Mucosa of rectum (tissue), 2 donors: Measurements from ENCODE around the gene ITGA3.

Experiments used
- H3K27ac ChIP-seq, 2 donors: one replicate each; pipeline ENCODE4 v1.7.0; 2013; ENCODE audit warnings: inconsistent platforms in 2 of 2, low read depth in 2 of 2, low read length in 2 of 2
- H3K27me3 ChIP-seq, 2 donors: one replicate each; pipeline ENCODE4 v1.7.0; 2013; ENCODE audit warnings: low read length in 2 of 2; ENCODE audit not compliant: control insufficient read depth in 2 of 2, insufficient read depth in 2 of 2
- H3K36me3 ChIP-seq, 2 donors: one replicate each; pipeline ENCODE4 v1.7.0; 2013; ENCODE audit warnings: low read length in 2 of 2; ENCODE audit not compliant: control insufficient read depth in 2 of 2, insufficient read depth in 2 of 2
- H3K4me1 ChIP-seq, 2 donors: one replicate each; pipeline ENCODE4 v1.7.0; 2013; ENCODE audit warnings: low read length in 2 of 2, mild to moderate bottlenecking in 1 of 2; ENCODE audit not compliant: control insufficient read depth in 2 of 2, insufficient read depth in 2 of 2
- H3K4me3 ChIP-seq, 2 donors: one replicate each; pipeline ENCODE4 v1.7.0; 2013; ENCODE audit warnings: low read length in 2 of 2
- H3K9ac ChIP-seq, 2 donors: one replicate each; pipeline ENCODE4 v1.7.0; 2013; ENCODE audit warnings: low read length in 2 of 2, low read depth in 1 of 2, mild to moderate bottlenecking in 1 of 2
- H3K9me3 ChIP-seq, 2 donors: one replicate each; pipeline ENCODE4 v1.7.0; 2013; ENCODE audit warnings: low read length in 2 of 2; ENCODE audit not compliant: control insufficient read depth in 2 of 2
- donor health status: healthy.
- donor health status: Normal muscosa, but diverticular disease.

ITGA3 gene

GRCh38 chr17:50055426-50056216 lies at the start of gene ITGA3:
Gene ITGA3 (plus strand): TSS chr17:50056110. CDS start chr17:50056440, 330 bp downstream.
- H3K9ac ChIP-seq: peak within 1 kb of the TSS; percentile 90 to 92
- no peaks in the 10 kb centered on the region for H3K36me3 ChIP-seq
- H3K9me3 ChIP-seq: no peaks in the 10 kb centered on the region
- peak within 1 kb of the TSS; percentile 82 to 83 for H3K4me3 ChIP-seq
- H3K27ac ChIP-seq: peak within 1 kb of the TSS; percentile 93
- peaks cover 48 to 76% of the 10 kb centered on the region in 2 donors for H3K4me1 ChIP-seq
- H3K27me3 ChIP-seq: no peaks in the 10 kb centered on the region

DNA sequence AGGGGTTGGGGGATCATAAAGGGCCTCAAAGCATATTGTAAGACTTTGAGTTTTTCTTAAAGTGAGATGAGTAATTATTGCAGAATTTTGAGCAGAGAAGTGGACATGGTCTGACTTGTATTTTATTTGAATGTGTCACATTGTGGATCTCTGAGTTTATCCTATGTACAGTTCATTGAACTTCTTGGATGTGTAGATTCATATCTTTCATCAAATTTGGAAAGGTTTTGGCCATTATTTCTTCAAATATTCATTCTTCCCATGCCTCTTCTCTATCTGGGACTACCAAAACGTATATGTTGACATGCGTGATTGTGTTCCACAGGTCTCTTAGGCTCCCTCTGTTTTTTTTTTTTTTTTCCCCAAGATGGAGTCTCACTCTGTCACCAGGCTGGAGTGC lies 46.6 kb upstream of the ITGA3 start:
- Histone ChIP-seq H3K9me3 (peaks cover 0 to 6% of the 10 kb centered on the region in 2 donors), H3K27ac (no peak overlapping the region), H3K36me3 (no peaks in the 10 kb centered on the region), H3K4me1 (no peaks in the 10 kb centered on the region), H3K4me3 (no peak overlapping the region), H3K27me3 (peaks cover under 1 to 6% of the 10 kb centered on the region in 2 donors), H3K9ac (no peak overlapping the region)

DNA sequence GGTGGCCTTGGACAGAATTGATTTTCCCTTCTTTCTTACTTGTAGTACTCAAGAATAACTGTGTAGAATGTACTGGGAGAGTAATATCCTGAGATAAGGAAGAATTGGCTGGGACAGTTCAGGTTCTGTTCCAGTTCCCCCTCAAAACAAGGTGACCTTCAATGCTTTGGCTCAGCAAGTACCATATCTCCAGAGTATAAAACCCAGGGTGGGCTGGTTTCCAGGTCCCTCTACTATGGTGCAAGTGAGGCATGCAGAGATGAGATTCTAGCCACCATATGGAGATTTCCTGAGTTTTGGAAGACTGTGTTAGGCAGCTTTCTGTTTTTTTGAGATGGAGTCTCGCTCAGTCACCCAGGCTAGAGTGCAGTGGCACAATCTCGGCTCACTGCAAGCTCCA lies 42.8 kb upstream of the ITGA3 start:
- H3K27ac ChIP-seq: no peak overlapping the region
- H3K4me3 ChIP-seq: no peak overlapping the region
- H3K27me3 ChIP-seq: peaks cover 4 to 6% of the 10 kb centered on the region in 2 donors
- H3K36me3 ChIP-seq: no peaks in the 10 kb centered on the region
- H3K4me1 ChIP-seq: no peaks in the 10 kb centered on the region
- no peak overlapping the region for H3K9ac ChIP-seq
- peaks cover 0 to 8% of the 10 kb centered on the region in 2 donors for H3K9me3 ChIP-seq

- H3K9ac ChIP-seq: no peak overlapping the region
- H3K27me3 ChIP-seq: peaks cover 4 to 6% of the 10 kb centered on the region in 2 donors
- H3K4me1 ChIP-seq: no peaks in the 10 kb centered on the region
- H3K27ac ChIP-seq: no peak overlapping the region
- H3K36me3 ChIP-seq: no peaks in the 10 kb centered on the region
- H3K4me3 ChIP-seq: no peak overlapping the region
- H3K9me3 ChIP-seq: peaks cover 0 to 8% of the 10 kb centered on the region in 2 donors
These were observed 41.3 kb upstream of the ITGA3 start for GRCh38 chr17:50014471-50015088.

- Histone ChIP-seq H3K27me3 (peaks cover 4 to 6% of the 10 kb centered on the region in 2 donors), H3K4me3 (no peak overlapping the region), H3K27ac (no peak overlapping the region), H3K4me1 (no peaks in the 10 kb centered on the region), H3K36me3 (no peaks in the 10 kb centered on the region), H3K9ac (no peak overlapping the region), H3K9me3 (peaks cover 0 to 8% of the 10 kb centered on the region in 2 donors)
These were observed 40.8 kb upstream of the ITGA3 start for GRCh38 chr17:50015146-50015545.

DNA sequence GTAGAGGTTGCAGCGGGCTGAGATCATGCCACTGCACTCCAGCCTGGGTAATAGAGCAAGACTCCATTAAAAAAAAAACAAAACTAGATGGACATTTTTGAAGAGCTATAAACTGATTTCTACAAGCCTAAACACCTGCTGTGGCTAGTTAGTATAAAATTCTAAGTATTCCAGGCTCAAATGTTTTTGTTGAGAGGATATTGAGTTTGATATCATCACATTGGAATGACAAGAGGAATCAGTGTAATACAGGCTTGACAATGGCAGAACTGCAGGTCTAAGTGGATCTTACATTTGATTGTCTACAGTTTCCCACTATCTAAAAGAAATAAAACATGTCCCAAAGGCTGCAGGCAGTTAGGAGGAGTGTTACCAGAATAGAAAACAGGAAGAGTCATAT lies 37.0 kb upstream of the ITGA3 start:
- Histone ChIP-seq H3K9ac (no peak overlapping the region), H3K27me3 (peaks cover 2 to 4% of the 10 kb centered on the region in 2 donors), H3K4me1 (no peaks in the 10 kb centered on the region), H3K27ac (no peak overlapping the region), H3K36me3 (no peaks in the 10 kb centered on the region), H3K9me3 (peaks cover 0 to 1% of the 10 kb centered on the region in 2 donors), H3K4me3 (no peak overlapping the region)

- Histone ChIP-seq H3K36me3 (no peaks in the 10 kb centered on the region), H3K9ac (no peak overlapping the region), H3K4me3 (no peak overlapping the region), H3K27ac (no peak overlapping the region), H3K27me3 (peaks cover 0 to 4% of the 10 kb centered on the region in 2 donors), H3K4me1 (no peaks in the 10 kb centered on the region), H3K9me3 (no peaks in the 10 kb centered on the region)
These were observed 34.9 kb upstream of the ITGA3 start for GRCh38 chr17:50020841-50021599.

DNA sequence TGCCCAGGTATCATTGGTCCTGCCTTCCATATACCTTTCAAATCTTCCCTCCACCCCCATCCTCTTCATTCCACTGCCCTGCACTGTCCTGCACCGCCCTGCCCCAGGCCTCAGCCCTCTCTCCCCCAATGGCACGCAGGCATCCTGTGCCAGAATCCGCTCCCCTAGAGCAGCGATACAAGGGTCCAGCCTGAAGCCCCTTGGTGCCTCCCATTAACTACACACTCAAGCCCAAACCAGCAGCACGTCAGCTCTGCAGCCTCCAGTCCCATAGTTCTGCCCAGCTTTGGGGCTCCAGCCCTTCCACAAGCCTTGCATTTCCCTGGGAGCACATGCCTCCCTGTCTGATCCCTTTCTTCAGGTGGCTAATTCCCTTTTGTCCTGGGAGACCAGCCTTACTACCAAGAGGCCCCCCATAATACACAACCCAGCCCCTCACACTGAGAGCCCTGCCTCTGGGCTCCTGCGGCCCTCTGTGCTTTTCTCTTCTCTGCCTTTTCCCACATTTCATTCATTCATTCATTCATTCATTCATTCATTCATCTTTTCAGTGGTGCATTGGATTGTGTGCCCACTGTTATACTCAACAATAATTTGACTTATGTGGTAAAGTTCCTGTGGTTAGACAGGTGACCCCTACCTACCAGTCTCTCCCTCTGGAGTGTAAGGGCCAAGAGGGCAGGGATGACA lies 34.1 kb upstream of the ITGA3 start:
- Histone ChIP-seq H3K4me3 (no peak overlapping the region), H3K36me3 (no peaks in the 10 kb centered on the region), H3K27me3 (no peaks in the 10 kb centered on the region), H3K9ac (no peak overlapping the region), H3K4me1 (no peaks in the 10 kb centered on the region), H3K27ac (no peak overlapping the region), H3K9me3 (no peaks in the 10 kb centered on the region)

DNA sequence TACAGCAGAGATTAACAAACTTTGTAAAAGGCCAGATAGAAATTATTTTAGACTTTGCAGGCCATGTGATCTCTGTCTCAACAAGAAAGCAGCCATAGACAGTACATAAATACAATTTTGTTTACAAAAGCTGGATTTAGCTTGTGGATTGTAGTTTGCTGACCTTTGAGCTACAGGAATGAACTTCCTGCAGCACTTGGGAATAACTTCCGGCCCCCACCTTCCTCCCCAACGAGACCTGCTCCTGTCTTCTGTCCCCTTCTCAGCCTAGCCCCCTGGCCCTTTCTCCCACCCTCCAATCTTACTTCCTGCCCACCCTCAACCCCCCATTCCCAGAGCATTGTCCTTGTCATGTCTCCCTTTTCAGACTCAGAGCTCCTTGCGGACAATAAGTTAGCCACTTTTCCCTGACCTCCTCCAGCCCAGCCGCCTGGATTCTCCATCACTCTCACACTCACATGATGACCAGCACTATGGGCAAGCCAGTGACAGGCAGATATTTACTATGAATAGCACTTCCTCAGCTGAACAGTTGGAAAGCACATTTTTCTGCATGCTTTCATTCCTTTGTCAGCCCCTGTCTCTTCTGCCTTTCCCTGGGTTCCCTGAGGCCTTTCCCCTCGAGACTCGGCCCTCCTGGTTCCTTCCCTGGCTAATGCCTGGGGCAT lies 33.3 kb upstream of the ITGA3 start:
- Histone ChIP-seq H3K4me3 (no peak overlapping the region), H3K9ac (no peak overlapping the region), H3K36me3 (no peaks in the 10 kb centered on the region), H3K27me3 (peaks cover 0 to under 1% of the 10 kb centered on the region in 2 donors), H3K27ac (no peak overlapping the region), H3K4me1 (peaks cover 5 to 7% of the 10 kb centered on the region in 2 donors), H3K9me3 (no peaks in the 10 kb centered on the region)
